HCEC 1CT (cell line): Measurements from ENCODE around the gene IGFBP3.
"Not testable (repeated sequence)": the region's sequence is repeated elsewhere in the genome, so short reads cannot be mapped to it uniquely, and the experiment has no call there.

ENCODE experiments used
- DNase-seq: peaks from one replicate; pipeline ENCODE4 v3.0.0-alpha.2; 2017

IGFBP3 gene, protein sequence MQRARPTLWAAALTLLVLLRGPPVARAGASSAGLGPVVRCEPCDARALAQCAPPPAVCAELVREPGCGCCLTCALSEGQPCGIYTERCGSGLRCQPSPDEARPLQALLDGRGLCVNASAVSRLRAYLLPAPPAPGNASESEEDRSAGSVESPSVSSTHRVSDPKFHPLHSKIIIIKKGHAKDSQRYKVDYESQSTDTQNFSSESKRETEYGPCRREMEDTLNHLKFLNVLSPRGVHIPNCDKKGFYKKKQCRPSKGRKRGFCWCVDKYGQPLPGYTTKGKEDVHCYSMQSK

GRCh38 chr7:45920502-45921380 is at the start of gene IGFBP3:
Gene IGFBP3, minus strand, starts transcription at chr7:45921272. Its CDS starts 132 bp downstream, at chr7:45921140.
- peak; percentile 67 for DNase-seq

DNA sequence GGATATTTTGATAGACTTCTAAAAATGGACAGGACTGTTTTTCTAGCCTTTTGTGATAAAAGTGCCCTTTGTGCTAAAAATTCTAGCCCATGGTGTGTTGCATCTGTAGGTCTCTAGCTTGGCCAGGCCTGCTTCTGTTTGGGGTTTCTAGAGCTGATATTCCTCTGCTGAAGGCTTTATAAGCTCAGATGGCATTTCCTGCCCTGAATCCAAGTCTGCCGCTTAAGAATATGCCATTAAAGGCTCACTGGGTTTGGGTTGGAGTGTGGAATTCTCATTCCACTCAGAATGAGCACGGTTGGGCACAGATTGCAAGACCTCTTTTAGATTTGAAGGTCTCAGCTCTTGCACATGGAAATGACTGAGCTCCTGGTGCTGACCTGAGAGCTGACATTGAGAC is 49.4 kb upstream of the IGFBP3 start:
- no peak for DNase-seq

- DNase-seq: no peak
Observed at GRCh38 chr7:45969940-45970339, 48.9 kb upstream of the IGFBP3 start.

DNA sequence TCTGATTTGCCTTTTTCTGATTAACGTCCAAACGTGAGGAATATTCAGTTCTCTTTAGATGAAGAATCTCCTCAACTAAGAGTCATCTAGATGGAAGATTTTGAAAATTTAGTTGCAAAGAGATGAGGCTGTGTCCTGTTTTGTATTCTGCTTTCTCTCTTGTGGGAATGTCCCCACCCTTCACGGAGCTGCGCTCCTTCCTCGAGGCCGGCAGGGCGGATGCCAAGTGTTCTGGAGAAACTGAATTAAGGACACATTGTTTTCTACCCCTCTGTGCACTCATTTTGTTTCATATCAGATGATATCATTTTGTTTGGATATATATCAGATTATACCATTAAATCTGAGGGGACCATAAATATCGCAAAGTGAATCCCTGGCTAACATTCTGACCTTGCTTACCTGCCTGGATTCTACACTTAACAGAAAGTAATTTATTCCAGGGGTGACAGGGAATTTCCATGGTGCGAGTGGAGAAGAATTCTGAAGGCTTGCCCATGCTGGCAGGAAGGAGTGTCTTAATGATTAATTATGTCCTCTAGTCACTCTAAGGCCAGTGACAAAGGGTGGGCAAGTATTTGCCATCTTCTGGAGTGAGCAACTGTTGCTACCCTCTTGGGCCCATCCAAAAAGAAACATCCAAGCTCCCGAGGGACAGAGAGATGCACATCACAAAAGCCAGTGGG is 47.9 kb upstream of the IGFBP3 start:
- no peak for DNase-seq

- DNase-seq: no peak
Observed at GRCh38 chr7:45968312-45968711, 47.2 kb upstream of the IGFBP3 start.

GRCh38 chr7:45967591-45968157 is 46.6 kb upstream of the IGFBP3 start:
- DNase-seq: no peak

DNA sequence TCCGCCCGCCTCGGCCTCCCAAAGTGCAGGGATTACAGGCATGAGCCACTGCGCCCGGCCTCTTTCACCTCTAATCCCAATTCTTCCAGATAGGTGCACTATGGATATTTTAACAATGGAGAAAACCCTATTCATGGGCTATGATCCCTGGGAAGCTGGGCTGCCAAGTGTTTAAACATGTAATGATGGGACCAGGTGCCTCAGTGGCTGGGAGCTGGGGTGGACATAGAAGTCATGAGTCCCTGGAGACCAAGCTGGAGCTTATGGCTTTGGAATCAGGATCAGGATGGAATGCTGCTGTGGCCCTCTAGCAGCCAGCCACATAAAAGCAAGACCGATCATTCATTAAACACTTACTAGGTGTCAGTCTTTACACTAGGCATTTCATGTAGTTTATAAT is 41.8 kb upstream of the IGFBP3 start:
- DNase-seq: no peak

GRCh38 chr7:45957721-45958120 is 36.6 kb upstream of the IGFBP3 start:
- no peak for DNase-seq

- DNase-seq: no peak
Observed at GRCh38 chr7:45955286-45955685, 34.2 kb upstream of the IGFBP3 start.

- DNase-seq: not testable (repeated sequence)
Observed at GRCh38 chr7:45953055-45953454, 32.0 kb upstream of the IGFBP3 start.

DNA sequence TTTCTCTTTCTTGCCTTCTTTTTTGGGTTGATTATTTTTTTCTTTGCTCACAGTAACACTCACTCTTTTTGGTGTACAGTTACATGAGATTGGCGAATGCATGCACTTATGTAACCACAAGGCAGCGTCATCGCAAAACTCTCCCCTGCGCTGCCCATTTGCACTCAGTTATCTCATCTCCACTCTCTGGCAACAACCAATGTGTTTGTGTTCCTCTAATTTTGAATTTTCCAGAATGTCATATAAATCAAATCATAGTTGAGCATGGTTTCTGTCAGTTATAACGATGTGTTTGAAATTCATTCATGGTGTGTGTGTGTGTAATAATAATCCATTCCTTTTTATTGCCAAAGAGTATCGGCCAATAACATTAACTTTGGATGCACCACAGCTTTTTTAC is 23.0 kb upstream of the IGFBP3 start:
- DNase-seq: no peak

DNA sequence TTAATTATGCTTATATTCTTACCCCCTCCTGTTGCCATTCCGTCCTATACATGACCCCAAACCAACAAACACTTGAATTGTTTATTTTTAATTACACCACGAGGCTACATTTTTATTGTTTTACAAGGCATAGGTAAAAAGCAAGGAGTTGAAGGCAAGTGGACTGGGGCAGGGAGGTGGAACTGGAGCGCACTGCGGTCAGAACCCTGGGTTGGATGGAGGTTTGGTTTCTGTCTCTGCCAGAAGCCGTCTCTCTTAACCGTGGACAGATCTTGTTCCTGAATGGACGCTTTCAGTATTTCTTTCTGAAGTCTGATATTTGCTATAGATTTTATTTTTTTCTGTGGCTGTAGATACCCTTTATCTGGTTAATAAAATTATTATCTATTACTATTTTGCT is 19.9 kb upstream of the IGFBP3 start:
- DNase-seq: no peak

- not testable (repeated sequence) for DNase-seq
Observed at GRCh38 chr7:45940237-45940781, 19.2 kb upstream of the IGFBP3 start.

DNA sequence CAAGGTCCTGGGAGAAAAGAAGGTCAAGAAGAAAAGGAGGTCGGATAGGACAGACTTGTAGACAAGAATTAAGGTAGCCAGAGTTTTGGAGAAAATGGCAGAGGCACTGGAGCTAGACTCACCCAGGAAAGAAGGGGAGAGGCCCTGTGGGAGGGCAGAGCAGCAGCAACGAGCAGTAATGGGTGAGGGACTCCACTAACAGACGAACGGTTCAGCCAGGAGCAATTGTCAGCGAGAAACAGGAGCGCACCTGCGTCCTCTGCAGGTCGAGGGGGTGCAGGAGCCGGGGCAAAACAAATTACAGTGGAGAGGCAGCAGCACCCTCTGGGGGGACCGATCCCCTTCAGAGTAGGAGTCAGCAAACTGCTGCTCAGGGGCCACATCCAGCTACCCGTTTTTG is 18.5 kb upstream of the IGFBP3 start:
- DNase-seq: no peak

DNA sequence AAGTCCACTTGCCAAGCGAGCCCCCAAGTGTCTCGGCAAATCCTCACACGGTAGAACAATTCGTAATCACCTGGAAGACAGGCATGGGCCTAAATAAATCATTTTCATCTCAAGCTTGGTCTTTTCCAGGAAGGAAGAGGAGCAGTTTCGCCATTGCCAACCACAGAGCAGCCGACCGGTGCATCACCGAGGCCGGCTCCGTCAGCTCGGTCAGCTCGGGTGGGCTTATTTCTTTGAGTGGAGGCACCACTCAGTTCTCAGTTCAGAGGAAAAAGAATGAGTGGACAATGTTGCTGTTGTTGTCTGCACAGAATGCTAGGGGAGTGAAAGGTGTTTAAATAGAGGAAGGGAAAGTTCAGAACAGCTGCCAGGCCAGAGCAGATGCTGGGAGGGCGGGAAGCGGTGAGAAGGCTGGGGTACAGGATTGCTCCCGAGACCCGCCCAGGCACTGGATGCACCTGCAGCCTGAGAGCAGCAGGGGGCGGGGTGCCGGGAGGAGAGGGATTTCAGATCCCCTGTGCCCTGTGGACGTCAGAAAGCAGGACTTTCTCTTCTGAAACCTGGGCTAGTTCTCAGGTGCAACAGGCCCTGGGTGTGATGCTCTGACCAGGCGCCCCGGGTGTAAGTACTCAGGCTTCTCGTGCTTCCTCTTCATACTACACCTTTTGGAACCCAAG is 17.7 kb upstream of the IGFBP3 start:
- no peak for DNase-seq

GRCh38 chr7:45937862-45938261 is 16.8 kb upstream of the IGFBP3 start:
- no peak for DNase-seq

DNA sequence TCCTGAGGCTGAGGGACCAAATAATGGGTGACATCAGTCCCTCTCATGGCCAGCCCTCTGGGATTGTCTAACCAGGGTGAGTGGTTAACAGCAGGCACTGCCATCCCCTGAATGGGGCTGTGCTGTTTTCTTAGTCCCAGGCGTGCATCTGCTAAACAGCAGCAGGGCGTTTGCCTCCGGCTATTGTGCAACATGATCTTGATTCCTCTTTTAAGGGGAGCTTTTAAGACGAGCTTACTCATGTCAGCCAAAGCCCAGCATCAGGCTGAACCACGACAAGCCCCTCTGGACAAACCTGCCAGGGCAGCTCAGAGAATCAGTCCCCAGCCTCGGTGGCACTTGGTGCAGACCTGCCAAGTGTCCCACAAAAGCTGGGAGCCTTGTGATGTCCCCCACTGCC is 16.2 kb upstream of the IGFBP3 start:
- DNase-seq: no peak

DNA sequence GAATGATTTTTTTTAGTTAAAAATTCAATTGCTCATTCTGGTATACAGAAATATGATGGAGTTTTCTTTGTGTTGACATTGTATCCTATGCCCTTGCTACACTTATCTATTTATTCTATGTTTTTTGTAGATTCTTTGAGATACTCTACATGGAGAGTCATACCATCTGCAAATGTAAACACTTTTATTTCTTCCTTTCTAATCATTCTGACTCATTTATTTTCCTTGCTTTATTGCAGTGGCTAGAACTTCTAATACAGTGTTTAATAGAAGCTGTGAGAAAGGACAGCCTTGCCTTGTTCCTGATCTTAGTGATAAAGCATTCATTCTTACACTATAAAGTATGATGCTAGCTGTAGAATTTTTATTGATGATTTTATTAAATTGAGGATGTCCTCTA is 9.9 kb upstream of the IGFBP3 start:
- DNase-seq: no peak

DNA sequence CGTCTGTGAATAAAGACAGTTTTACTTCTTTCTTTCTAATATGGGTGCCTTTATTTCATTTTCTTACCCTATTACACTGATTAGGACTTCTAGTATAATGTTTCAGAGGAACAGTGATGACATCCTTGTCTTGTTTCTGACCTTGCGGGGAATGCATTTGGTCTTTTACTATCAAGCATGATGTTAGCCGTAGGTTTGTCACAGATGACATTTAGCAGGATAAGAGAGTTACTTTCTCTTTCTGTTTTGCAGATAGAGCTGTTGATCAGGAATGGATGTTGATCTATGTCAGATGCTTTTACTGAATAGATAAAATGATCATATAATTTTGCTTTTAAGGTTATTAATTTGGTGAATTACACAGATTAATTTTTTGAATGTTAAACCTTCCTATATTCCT is 6.6 kb upstream of the IGFBP3 start:
- DNase-seq: no peak

DNA sequence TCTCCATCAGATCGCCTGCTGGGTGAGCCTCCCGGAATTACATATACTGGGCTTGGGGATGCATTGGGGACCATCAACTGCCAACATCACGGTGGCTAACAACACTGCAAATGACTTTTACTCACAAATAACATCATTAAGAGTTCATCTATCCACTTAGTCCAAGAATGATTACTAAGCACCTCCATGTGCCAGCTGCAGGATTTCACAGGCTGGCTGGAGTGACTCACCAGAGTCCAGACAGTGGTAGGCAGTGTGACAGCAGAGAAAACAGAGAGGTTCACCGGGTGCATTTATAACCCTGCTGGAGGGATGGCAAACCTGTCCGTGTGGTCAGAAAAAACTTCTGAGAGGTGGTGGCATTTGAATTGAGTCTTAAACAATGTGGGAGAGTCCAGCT is 3.2 kb upstream of the IGFBP3 start:
- peak; percentile 58 for DNase-seq

GRCh38 chr7:45923818-45924217 is 2.7 kb upstream of the IGFBP3 start:
- no peak for DNase-seq

GRCh38 chr7:45923290-45923689 is 2.2 kb upstream of the IGFBP3 start:
- peak; percentile 58 for DNase-seq
